ENCODE results near the gene UFL1. TPM values are rescaled to one million over a fixed set of nuclear protein-coding genes. Genes with fewer than 3 reads are reported as not detected.
A peak's percentile ranks its signal among the peaks of the same experiment; 100 is the strongest.
"Not testable (repeated sequence)": the region's sequence is repeated elsewhere in the genome, so short reads cannot be mapped to it uniquely, and the experiment has no call there.

Gene UFL1
- total RNA-seq = 24.3 TPM
- 10 to 100 TPM; 23.0 to 30.2 (median 25.5) TPM for polyA plus RNA-seq (ENCODE audit: insufficient read depth in 1 of 8, insufficient read length in 8 of 8, low replicate concordance in 1 of 8)
- long read RNA-seq, donor 1 = 0 reads
- long read RNA-seq, donor 2 = 0 reads
- long read RNA-seq, donor 3, full-length matches to known transcripts = 2 of 9 reads
- long read RNA-seq, donor 3, partial matches to known transcripts = 7 of 9 reads
- long read RNA-seq, donor 3, other reads (novel, unspliced or antisense) = 0 of 9 reads
- long read RNA-seq, donor 4, partial matches to known transcripts = 15 of 15 reads
- long read RNA-seq, donor 4, other reads (novel, unspliced or antisense) = 0 of 15 reads
- long read RNA-seq, donor 5, full-length matches to known transcripts = 4 of 10 reads
- long read RNA-seq, donor 5, partial matches to known transcripts = 6 of 10 reads
- long read RNA-seq, donor 5, other reads (novel, unspliced or antisense) = 0 of 10 reads
- long read RNA-seq, donor 6, full-length matches to known transcripts = 2 of 2 reads
- long read RNA-seq, donor 6, partial matches to known transcripts = 0 of 2 reads
- long read RNA-seq, donor 6, other reads (novel, unspliced or antisense) = 0 of 2 reads
- long read RNA-seq, donor 7 = 0 reads
- long read RNA-seq, donor 8 = 0 reads
- long read RNA-seq, donor 9, full-length matches to known transcripts = 4 of 19 reads
- long read RNA-seq, donor 9, partial matches to known transcripts = 15 of 19 reads
- long read RNA-seq, donor 9, other reads (novel, unspliced or antisense) = 0 of 19 reads
- long read RNA-seq, donor 10, full-length matches to known transcripts = 3 of 3 reads
- long read RNA-seq, donor 10, partial matches to known transcripts = 0 of 3 reads
- long read RNA-seq, donor 10, other reads (novel, unspliced or antisense) = 0 of 3 reads
- long read RNA-seq, donor 11, partial matches to known transcripts = 5 of 5 reads
- long read RNA-seq, donor 11, other reads (novel, unspliced or antisense) = 0 of 5 reads

DNA sequence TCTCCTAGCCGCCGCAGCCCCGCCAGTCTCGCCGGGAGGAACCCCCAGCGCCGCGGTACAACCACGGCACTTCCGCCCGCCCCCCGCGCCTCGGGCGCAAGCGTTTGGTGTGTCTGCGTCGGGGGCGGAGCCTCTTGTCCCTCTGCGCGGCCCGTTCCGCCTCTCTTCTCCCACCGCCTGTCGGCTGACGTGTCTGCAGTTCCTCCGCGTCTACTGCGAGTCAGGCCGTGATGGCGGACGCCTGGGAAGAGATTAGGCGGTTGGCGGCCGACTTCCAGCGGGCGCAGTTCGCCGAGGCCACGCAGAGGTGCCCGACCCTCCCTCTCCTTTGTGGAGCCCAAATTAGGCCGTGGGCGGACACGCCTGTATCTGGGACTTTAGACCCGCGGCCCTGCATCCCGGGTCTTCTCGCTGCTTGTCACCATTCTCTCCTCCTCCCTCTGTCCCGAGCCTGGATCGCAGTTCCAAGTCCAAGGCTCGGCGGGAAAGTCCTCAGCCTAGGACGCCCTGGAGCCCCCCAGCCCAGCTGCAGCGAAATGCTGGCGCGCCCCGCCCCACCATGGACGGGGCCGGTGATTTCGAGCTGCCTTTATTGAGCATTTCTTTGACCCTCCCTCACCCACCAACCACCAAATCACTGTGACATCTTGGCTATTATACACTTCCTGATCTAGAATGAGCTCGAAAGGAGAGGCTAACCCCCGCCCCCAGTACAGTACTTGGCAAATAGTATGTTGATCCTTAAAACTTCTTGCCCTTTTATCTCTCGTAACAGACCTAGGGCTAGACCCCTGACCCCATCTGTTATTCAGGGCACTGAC is at the start of gene UFL1:
TSS of gene UFL1 (plus strand) at position 163 of the 821 bp plus-strand sequence. CDS start at position 231, 68 bp downstream.
- peaks cover 6% of the 10 kb centered on the region for H3K4me1 ChIP-seq (ENCODE audit: control insufficient read depth, insufficient read depth, low read length)
- H3K27me3 ChIP-seq (ENCODE audit: control insufficient read depth, insufficient read depth, low read length) = no peaks in the 10 kb centered on the region
- H3K9me3 ChIP-seq (replicated peaks; ENCODE audit: control insufficient read depth, low read depth, low read length) = no peaks in the 10 kb centered on the region
- peaks cover 3% of the 10 kb centered on the region for H3K36me3 ChIP-seq (ENCODE audit: control insufficient read depth, insufficient read depth, low read length)
- peak within 1 kb of the TSS; percentile 99 for H3K27ac ChIP-seq (ENCODE audit: low read length)
- under 1% methylated on average over 61 of the region's 63 CpGs for WGBS (ENCODE audit: insufficient coverage)
- peak; percentile 98 for DNase-seq
- peak within 1 kb of the TSS; percentile 90 for H3K4me3 ChIP-seq (ENCODE audit: low read length)

DNA sequence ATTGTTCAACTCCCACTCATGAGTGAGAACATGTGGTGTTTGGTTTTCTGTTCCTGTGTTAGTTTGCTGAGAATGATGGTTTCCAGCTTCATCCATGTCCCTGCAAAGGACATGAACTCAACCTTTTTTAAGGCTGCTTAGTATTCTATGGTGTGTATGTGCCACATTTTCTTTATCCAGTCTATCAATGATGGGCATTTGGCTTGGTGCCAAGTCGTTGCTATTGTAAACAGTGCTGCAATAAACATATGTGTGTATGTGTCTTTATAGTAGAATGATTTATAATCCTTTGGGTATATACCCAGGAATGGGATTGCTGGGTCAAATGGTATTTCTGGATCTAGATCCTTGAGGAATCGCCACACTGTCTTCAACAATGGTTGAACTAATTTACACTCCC is 49.3 kb upstream of the UFL1 start:
- H3K27ac ChIP-seq (ENCODE audit: low read length) = not testable (repeated sequence)
- WGBS (ENCODE audit: insufficient coverage) = no CpG with 5 or more reads among the region's 2 CpGs

DNA sequence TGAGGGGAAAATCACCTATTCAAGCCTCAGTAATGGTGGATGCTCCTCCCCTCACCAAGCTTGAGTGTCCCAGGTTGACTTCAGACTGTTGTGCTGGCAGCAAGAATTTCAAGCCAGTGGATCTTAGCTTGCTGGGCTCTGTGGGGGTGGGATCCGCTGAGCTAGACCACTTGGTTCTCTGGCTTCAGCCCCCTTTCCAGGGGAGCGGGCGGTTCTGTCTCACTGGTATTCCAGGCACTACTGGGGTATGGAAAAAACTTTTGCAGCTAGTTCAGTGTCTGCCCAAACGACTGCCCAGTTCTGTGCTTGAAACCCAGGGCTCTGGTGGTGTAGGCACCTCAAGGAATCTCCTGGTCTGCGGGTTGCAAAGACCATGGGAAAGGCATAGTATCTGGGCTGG is 42.9 kb upstream of the UFL1 start:
- DNase-seq = no peak

More for the DNA sequence above, 49.3 kb upstream of the UFL1 start:
- not testable (repeated sequence) for H3K27me3 ChIP-seq (ENCODE audit: control insufficient read depth, insufficient read depth, low read length); DNase-seq; H3K4me3 ChIP-seq (ENCODE audit: low read length); H3K9me3 ChIP-seq (replicated peaks; ENCODE audit: control insufficient read depth, low read depth, low read length); H3K4me1 ChIP-seq (ENCODE audit: control insufficient read depth, insufficient read depth, low read length); H3K36me3 ChIP-seq (ENCODE audit: control insufficient read depth, insufficient read depth, low read length)

GRCh38 chr6:96491926-96492325 is 29.7 kb upstream of the UFL1 start:
- Histone ChIP-seq H3K27me3 (ENCODE audit: control insufficient read depth, insufficient read depth, low read length) (no peaks in the 10 kb centered on the region), H3K4me3 (ENCODE audit: low read length) (no peak overlapping the region), H3K9me3 (replicated peaks; ENCODE audit: control insufficient read depth, low read depth, low read length) (peaks cover 31% of the 10 kb centered on the region), H3K27ac (ENCODE audit: low read length) (no peak overlapping the region), H3K4me1 (ENCODE audit: control insufficient read depth, insufficient read depth, low read length) (no peaks in the 10 kb centered on the region), H3K36me3 (ENCODE audit: control insufficient read depth, insufficient read depth, low read length) (no peaks in the 10 kb centered on the region)
- WGBS (ENCODE audit: insufficient coverage) = no CpG with 5 or more reads among the region's 2 CpGs
- DNase-seq = no peak

More for the DNA sequence above, 42.9 kb upstream of the UFL1 start:
- H3K9me3 ChIP-seq (replicated peaks; ENCODE audit: control insufficient read depth, low read depth, low read length) = peaks cover 34% of the 10 kb centered on the region
- WGBS (ENCODE audit: insufficient coverage) = 71% methylated on average over 1 of the region's 5 CpGs
- no peak overlapping the region for H3K27ac ChIP-seq (ENCODE audit: low read length)
- no peaks in the 10 kb centered on the region for H3K36me3 ChIP-seq (ENCODE audit: control insufficient read depth, insufficient read depth, low read length)
- H3K4me1 ChIP-seq (ENCODE audit: control insufficient read depth, insufficient read depth, low read length) = no peaks in the 10 kb centered on the region
- H3K4me3 ChIP-seq (ENCODE audit: low read length) = no peak overlapping the region
- H3K27me3 ChIP-seq (ENCODE audit: control insufficient read depth, insufficient read depth, low read length) = no peaks in the 10 kb centered on the region

GRCh38 chr6:96499781-96500180 is 21.8 kb upstream of the UFL1 start:
- no peak for DNase-seq
- Histone ChIP-seq H3K36me3 (ENCODE audit: control insufficient read depth, insufficient read depth, low read length) (no peaks in the 10 kb centered on the region), H3K9me3 (replicated peaks; ENCODE audit: control insufficient read depth, low read depth, low read length) (peaks cover 18% of the 10 kb centered on the region), H3K27me3 (ENCODE audit: control insufficient read depth, insufficient read depth, low read length) (no peaks in the 10 kb centered on the region), H3K27ac (ENCODE audit: low read length) (no peak overlapping the region), H3K4me1 (ENCODE audit: control insufficient read depth, insufficient read depth, low read length) (no peaks in the 10 kb centered on the region), H3K4me3 (ENCODE audit: low read length) (no peak overlapping the region)
- 72% methylated on average over 3 of the region's 5 CpGs for WGBS (ENCODE audit: insufficient coverage)

- H3K36me3 ChIP-seq (ENCODE audit: control insufficient read depth, insufficient read depth, low read length) = no peaks in the 10 kb centered on the region
- no peaks in the 10 kb centered on the region for H3K4me1 ChIP-seq (ENCODE audit: control insufficient read depth, insufficient read depth, low read length)
- peaks cover 18% of the 10 kb centered on the region for H3K9me3 ChIP-seq (replicated peaks; ENCODE audit: control insufficient read depth, low read depth, low read length)
- H3K4me3 ChIP-seq (ENCODE audit: low read length) = no peak overlapping the region
- no peak overlapping the region for H3K27ac ChIP-seq (ENCODE audit: low read length)
- DNase-seq = no peak
- WGBS (ENCODE audit: insufficient coverage) = 83% methylated on average over 1 of the region's 1 CpG
- no peaks in the 10 kb centered on the region for H3K27me3 ChIP-seq (ENCODE audit: control insufficient read depth, insufficient read depth, low read length)
Measured at GRCh38 chr6:96502915-96503314, 18.7 kb upstream of the UFL1 start.

DNA sequence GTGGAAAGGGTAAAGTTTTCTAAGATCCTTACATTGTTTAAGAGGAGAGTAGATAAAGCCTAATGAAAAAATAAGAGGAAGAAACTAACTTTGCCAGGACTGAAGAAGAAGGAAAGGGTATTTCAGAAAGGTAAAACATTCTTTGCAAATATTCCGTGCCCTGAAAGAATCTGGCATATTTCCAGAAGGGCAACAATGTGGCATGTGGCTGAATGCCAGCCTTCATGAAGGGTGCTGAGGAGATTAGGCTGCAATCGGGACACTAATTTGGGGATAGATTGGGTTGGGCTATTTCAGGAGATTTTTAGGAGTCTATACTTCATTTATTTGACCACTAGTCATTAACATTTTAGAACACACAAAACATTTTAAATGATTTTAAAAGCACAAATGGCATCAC is 16.2 kb upstream of the UFL1 start:
- H3K4me3 ChIP-seq (ENCODE audit: low read length) = no peak overlapping the region
- no peaks in the 10 kb centered on the region for H3K27me3 ChIP-seq (ENCODE audit: control insufficient read depth, insufficient read depth, low read length)
- H3K36me3 ChIP-seq (ENCODE audit: control insufficient read depth, insufficient read depth, low read length) = no peaks in the 10 kb centered on the region
- 50% methylated on average over 1 of the region's 2 CpGs for WGBS (ENCODE audit: insufficient coverage)
- DNase-seq = no peak
- H3K4me1 ChIP-seq (ENCODE audit: control insufficient read depth, insufficient read depth, low read length) = no peaks in the 10 kb centered on the region
- peaks cover 10% of the 10 kb centered on the region for H3K9me3 ChIP-seq (replicated peaks; ENCODE audit: control insufficient read depth, low read depth, low read length)
- H3K27ac ChIP-seq (ENCODE audit: low read length) = no peak overlapping the region

- H3K36me3 ChIP-seq (ENCODE audit: control insufficient read depth, insufficient read depth, low read length) = peaks cover 2% of the 10 kb centered on the region
- no peak for DNase-seq
- H3K27ac ChIP-seq (ENCODE audit: low read length) = no peak overlapping the region
- peaks cover 3% of the 10 kb centered on the region for H3K9me3 ChIP-seq (replicated peaks; ENCODE audit: control insufficient read depth, low read depth, low read length)
- no peaks in the 10 kb centered on the region for H3K4me1 ChIP-seq (ENCODE audit: control insufficient read depth, insufficient read depth, low read length)
- no peaks in the 10 kb centered on the region for H3K27me3 ChIP-seq (ENCODE audit: control insufficient read depth, insufficient read depth, low read length)
- H3K4me3 ChIP-seq (ENCODE audit: low read length) = no peak overlapping the region
- 64% methylated on average over 2 of the region's 2 CpGs for WGBS (ENCODE audit: insufficient coverage)
Measured at GRCh38 chr6:96509281-96509680, 12.3 kb upstream of the UFL1 start.

GRCh38 chr6:96520171-96521115 is 1.2 kb upstream of the UFL1 start:
- peak overlapping the region; percentile 90 for H3K4me3 ChIP-seq (ENCODE audit: low read length)
- peaks cover 6% of the 10 kb centered on the region for H3K4me1 ChIP-seq (ENCODE audit: control insufficient read depth, insufficient read depth, low read length)
- H3K9me3 ChIP-seq (replicated peaks; ENCODE audit: control insufficient read depth, low read depth, low read length) = no peaks in the 10 kb centered on the region
- no peaks in the 10 kb centered on the region for H3K27me3 ChIP-seq (ENCODE audit: control insufficient read depth, insufficient read depth, low read length)
- H3K27ac ChIP-seq (ENCODE audit: low read length) = no peak overlapping the region
- 80% methylated on average over 2 of the region's 6 CpGs for WGBS (ENCODE audit: insufficient coverage)
- DNase-seq = peak; percentile 0
- H3K36me3 ChIP-seq (ENCODE audit: control insufficient read depth, insufficient read depth, low read length) = no peaks in the 10 kb centered on the region
